ENCODE measurements around the gene CYBC1.

The CYBC1 gene

GRCh38 chr17:82450357-82451106 lies at the start of gene CYBC1:
CYBC1 (minus strand) TSS chr17:82450752; CDS start chr17:82449254, 1,498 bp downstream.
- DNase-seq (ENCODE audit: low read depth in 2 of 2): peak; percentile 89 to 92

DNA sequence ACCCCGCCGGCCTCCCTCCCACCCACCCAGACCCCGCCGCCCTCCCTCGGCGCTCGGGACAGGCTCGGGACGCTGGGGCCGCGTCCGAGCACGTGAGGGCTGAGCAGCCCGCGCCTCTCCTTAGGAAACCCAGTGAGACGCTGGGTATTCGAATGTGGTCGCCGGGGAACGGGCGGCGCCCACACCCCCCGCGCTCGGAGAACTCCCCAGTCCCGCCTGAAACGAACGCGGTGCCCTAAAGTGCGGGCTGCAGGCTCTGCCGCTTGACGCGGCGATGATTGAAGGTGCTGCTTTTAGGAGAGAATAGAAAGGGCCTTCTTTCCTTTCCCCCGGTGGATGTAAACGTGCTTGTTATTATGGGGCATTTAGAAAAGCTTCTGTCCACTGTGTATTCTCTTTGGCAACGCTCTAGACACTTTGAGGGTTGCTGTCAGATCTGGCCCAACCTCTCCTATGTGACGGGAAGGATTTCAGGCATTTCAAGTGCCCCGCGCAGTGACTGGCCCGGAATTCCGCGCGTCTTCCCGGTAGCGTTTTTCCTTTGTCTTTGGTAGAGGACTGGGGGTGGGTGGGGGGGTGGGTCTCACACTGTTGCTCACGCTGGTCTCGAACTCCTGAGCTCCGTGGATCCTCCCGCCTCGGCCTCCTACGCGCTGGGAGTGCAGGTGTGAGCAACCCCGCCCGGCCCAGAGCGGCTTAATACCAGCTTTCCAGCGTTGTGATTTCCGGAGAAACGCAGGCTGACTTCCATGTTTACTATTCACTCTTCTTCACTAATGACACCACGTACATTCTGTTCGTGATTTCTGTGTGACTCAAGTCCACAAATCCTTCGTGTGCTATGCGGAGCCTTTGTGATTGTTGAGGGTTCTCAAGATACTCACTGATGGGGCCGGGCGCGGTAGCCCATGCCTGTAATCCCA lies 47.2 kb upstream of the CYBC1 start:
- no peak for DNase-seq (ENCODE audit: low read depth in 2 of 2)

DNA sequence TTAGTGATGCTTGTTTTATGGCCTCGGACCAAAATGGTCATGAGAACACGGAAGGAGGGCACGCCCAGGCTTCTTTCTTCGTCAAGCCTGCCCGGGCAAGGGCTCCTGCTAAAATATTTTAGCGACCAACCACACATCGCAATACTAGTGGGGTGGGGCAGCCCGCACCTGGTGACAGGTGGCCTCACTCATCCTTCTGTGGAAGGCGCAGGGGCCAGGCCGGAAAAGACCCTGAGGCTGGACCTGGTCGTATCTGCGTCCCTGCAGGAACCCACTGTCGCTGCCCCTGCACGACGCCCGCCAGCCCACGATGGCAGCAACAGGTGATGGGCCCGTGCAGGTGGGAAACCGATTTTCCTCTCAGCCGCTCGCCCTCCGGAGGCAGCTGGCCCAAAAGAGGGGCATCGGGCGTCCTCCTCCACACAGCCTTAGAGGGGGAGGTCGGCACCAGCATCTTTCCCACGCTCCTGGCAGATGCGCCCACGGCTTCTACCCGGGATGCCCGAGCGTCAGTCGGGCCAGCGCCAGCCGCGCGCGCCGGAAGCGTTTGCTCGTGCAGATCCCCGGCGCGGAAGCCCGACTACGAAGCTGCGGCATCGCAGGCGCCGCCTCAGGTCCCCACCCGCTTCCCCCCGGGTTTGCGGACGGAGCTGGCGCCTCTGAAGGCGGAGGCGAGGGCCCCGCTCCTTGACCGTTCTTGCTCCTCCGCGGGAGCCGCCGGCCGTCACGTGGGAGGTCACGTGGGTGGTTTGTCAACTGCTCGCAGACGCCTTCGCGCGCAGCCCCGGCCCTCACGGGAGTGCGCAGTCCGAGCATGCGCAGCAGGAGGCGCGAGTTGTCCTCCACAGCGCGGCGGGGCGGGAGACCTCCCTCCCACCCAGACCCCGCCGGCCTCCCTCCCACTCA lies 46.2 kb upstream of the CYBC1 start:
- peak; percentile 91 to 93 for DNase-seq (ENCODE audit: low read depth in 2 of 2)

- no peak for DNase-seq (ENCODE audit: low read depth in 2 of 2)
Measured at GRCh38 chr17:82495844-82496528, 45.4 kb upstream of the CYBC1 start.

GRCh38 chr17:82494236-82495055 lies 43.9 kb upstream of the CYBC1 start:
- peak; percentile 73 to 74 for DNase-seq (ENCODE audit: low read depth in 2 of 2)

- no peak for DNase-seq (ENCODE audit: low read depth in 2 of 2)
Measured at GRCh38 chr17:82493226-82493781, 42.8 kb upstream of the CYBC1 start.

- DNase-seq (ENCODE audit: low read depth in 2 of 2): no peak
Measured at GRCh38 chr17:82492643-82493225, 42.2 kb upstream of the CYBC1 start.

DNA sequence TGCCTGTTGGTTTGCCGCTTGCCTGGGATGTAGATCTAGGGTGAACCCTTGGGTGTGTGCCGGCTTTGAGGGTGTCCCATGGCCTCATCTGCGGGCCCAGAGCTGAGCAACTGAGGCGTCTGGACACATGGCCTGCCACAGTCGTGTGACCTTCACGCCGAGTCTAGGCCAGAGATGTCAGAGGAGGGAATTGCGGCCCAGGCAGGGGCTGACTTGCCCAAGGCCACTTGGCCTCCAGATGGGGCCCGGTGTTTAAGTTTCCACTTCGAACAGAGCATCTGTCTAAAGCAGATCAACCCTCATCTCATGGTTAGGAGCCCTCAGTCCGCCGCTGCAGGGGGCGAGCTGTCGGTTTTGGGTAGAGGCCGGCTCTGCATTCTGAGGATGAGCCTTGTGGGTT lies 41.0 kb upstream of the CYBC1 start:
- no peak for DNase-seq (ENCODE audit: low read depth in 2 of 2)

GRCh38 chr17:82491196-82491530 lies 40.6 kb upstream of the CYBC1 start:
- DNase-seq (ENCODE audit: low read depth in 2 of 2): no peak

- DNase-seq (ENCODE audit: low read depth in 2 of 2): no peak
Measured at GRCh38 chr17:82490512-82491195, 40.1 kb upstream of the CYBC1 start.

GRCh38 chr17:82489851-82490511 lies 39.4 kb upstream of the CYBC1 start:
- no peak for DNase-seq (ENCODE audit: low read depth in 2 of 2)

DNA sequence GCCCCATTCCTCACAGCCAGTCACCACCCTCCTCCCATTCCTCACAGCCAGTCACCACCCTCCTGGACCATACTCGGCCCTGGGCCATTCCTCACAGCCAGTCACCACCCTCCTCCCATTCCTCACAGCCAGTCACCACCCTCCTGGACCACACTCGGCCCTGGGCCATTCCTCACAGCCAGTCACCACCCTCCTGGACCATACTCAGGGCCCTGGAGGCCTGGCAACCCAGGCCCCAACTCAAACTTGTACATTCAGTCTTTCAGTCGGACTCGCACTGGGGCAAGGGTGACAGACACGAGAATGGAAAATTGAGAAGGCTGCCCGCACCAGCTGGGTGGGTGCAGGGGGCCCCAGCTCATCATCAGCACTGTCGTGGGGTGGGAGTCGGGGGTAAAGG lies 38.6 kb upstream of the CYBC1 start:
- no peak for DNase-seq (ENCODE audit: low read depth in 2 of 2)

GRCh38 chr17:82487910-82488309 lies 37.4 kb upstream of the CYBC1 start:
- no peak for DNase-seq (ENCODE audit: low read depth in 2 of 2)

- no peak for DNase-seq (ENCODE audit: low read depth in 2 of 2)
Measured at GRCh38 chr17:82486231-82487094, 35.9 kb upstream of the CYBC1 start.

GRCh38 chr17:82483836-82484235 lies 33.3 kb upstream of the CYBC1 start:
- DNase-seq (ENCODE audit: low read depth in 2 of 2): no peak

- DNase-seq (ENCODE audit: low read depth in 2 of 2): no peak
Measured at GRCh38 chr17:82483204-82483660, 32.7 kb upstream of the CYBC1 start.

GRCh38 chr17:82480318-82480717 lies 29.8 kb upstream of the CYBC1 start:
- DNase-seq (ENCODE audit: low read depth in 2 of 2): no peak

DNA sequence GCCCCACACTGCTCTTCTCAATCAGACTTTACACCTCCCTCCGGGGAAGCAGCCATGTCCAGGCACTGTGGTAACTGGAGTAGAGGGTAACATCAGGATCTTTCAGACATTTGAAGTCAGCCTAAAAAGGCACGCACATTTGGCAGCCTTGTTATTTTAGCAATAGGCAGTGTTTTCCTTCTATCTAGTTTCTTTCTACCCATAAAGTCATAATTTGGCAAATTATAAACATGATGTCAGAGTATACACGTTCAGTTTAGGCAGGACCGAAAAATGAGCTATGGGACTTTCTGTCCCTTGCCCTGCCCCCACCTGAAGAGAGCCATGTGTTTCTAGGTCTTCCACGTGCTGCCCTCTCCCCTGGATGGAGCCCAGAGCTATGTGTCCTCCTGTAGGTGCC lies 29.1 kb upstream of the CYBC1 start:
- DNase-seq (ENCODE audit: low read depth in 2 of 2): no peak
